WTC11 (cell line): Measurements from ENCODE around the gene ATXN10. TPM values are rescaled to one million over a fixed set of nuclear protein-coding genes. Genes with fewer than 3 reads are reported as not detected.

Experiments
- ATAC-seq: fragments of 200-7000 bp; cut with Tn5 transposase; 2 replicates; pipeline ENCODE4 v1.10.0; 2021; ENCODE audit warnings: mild to moderate bottlenecking, moderate library complexity
- CTCF ChIA-PET: fragments of 300-600 bp; sonication (Branson Sonifier 250); formaldehyde crosslinking; loops from one replicate; lab custom pipeline; 2021; ENCODE audit warnings: antibody characterized with exemption; lab: Charles Lee
- POLR2A ChIA-PET: fragments of 350-600 bp; sonication (Branson Sonifier 250); formaldehyde crosslinking; loops from one replicate; lab custom pipeline; 2021; ENCODE audit warnings: antibody characterized with exemption; lab: Charles Lee
- DNase-seq: peaks from one replicate; pipeline ENCODE4 v3.0.0; 2021; ENCODE audit warnings: low spot score
- H3K27ac Mint-ChIP-seq: 2 replicates; pipeline ENCODE4 v1.8.0; 2021; ENCODE audit warnings: mixed read lengths
- H3K27me3 Mint-ChIP-seq: 2 replicates; pipeline ENCODE4 v1.8.0; 2021; ENCODE audit warnings: low read depth, mild to moderate bottlenecking, moderate library complexity, mixed read lengths
- H3K36me3 Mint-ChIP-seq: 2 replicates; pipeline ENCODE4 v1.8.0; 2021; ENCODE audit warnings: mixed read lengths
- H3K4me1 Mint-ChIP-seq: 2 replicates; pipeline ENCODE4 v1.8.0; 2022; ENCODE audit warnings: mixed read lengths
- H3K4me3 Mint-ChIP-seq: 2 replicates; pipeline ENCODE4 v1.8.0; 2021; ENCODE audit warnings: mild to moderate bottlenecking, moderate library complexity, mixed read lengths
- H3K9me3 Mint-ChIP-seq: 2 replicates; pipeline ENCODE4 v1.8.0; 2021; ENCODE audit warnings: mixed read lengths
- GABPB1 ChIP-seq: sonication (generic); formaldehyde crosslinking; IDR thresholded peaks from 2 replicates; pipeline ENCODE4 v1.8.1; 2023; ENCODE audit warnings: mild to moderate bottlenecking, missing genetic modification reagents
- HMGXB4 ChIP-seq: sonication (generic); formaldehyde crosslinking; IDR thresholded peaks from 2 replicates; pipeline ENCODE4 v1.8.1; 2023; ENCODE audit warnings: mild to moderate bottlenecking, moderate library complexity, missing genetic modification reagents
- MAX ChIP-seq: sonication (generic); formaldehyde crosslinking; IDR thresholded peaks from 2 replicates; pipeline ENCODE4 v1.8.0; 2022; ENCODE audit warnings: mild to moderate bottlenecking, missing genetic modification reagents
- NFE2L1 ChIP-seq: sonication (generic); formaldehyde crosslinking; IDR thresholded peaks from 2 replicates; pipeline ENCODE4 v1.8.1; 2023; ENCODE audit warnings: missing genetic modification reagents
- NFYB ChIP-seq: sonication (generic); formaldehyde crosslinking; conservative IDR thresholded peaks from 2 replicates; pipeline ENCODE4 v1.8.0; 2022; ENCODE audit warnings: low read depth, missing genetic modification reagents
- PREB ChIP-seq: sonication (generic); formaldehyde crosslinking; IDR thresholded peaks from 2 replicates; pipeline ENCODE4 v1.8.1; 2022; ENCODE audit warnings: mild to moderate bottlenecking, missing genetic modification reagents, moderate library complexity, borderline replicate concordance
- ZBTB21 ChIP-seq: sonication (generic); formaldehyde crosslinking; IDR thresholded peaks from 2 replicates; pipeline ENCODE4 v1.8.1; 2023; ENCODE audit warnings: mild to moderate bottlenecking, missing genetic modification reagents, borderline replicate concordance
- ZBTB43 ChIP-seq: sonication (generic); formaldehyde crosslinking; IDR thresholded peaks from 2 replicates; pipeline ENCODE4 v1.8.1; 2023; ENCODE audit warnings: mild to moderate bottlenecking, missing genetic modification reagents
- ZNF232 ChIP-seq: sonication (generic); formaldehyde crosslinking; IDR thresholded peaks from 2 replicates; pipeline ENCODE4 v1.8.0; 2022; ENCODE audit warnings: mild to moderate bottlenecking, missing genetic modification reagents
- ZNF396 ChIP-seq: fragments of 250-450 bp; sonication (Bioruptor Pico); IDR thresholded peaks from 2 replicates; pipeline ENCODE4 v1.8.0; 2021; ENCODE audit warnings: mild to moderate bottlenecking, moderate library complexity, borderline replicate concordance
- ZNF416 ChIP-seq: fragments of 250-450 bp; sonication (Bioruptor Pico); IDR thresholded peaks from 2 replicates; pipeline ENCODE4 v1.9.0; 2021; ENCODE audit warnings: mild to moderate bottlenecking, inconsistent platforms
- total RNA-seq: library from RNA; stranded (reverse); gene quantifications from 3 replicates; pipeline ENCODE4 v1.2.3, GENCODE V29; 2021
- TF ChIP-seq, protein P1 (sequence below): sonication (generic); formaldehyde crosslinking; IDR thresholded peaks from 2 replicates; pipeline ENCODE4 v1.8.0; 2023; ENCODE audit warnings: missing genetic modification reagents, mild to moderate bottlenecking, borderline replicate concordance
- TF ChIP-seq, protein P2 (sequence below): sonication (generic); formaldehyde crosslinking; IDR thresholded peaks from 2 replicates; pipeline ENCODE4 v1.8.0; 2023; ENCODE audit warnings: missing genetic modification reagents
- TF ChIP-seq, protein P3 (sequence below): sonication (generic); formaldehyde crosslinking; IDR thresholded peaks from 2 replicates; pipeline ENCODE4 v1.8.1; 2023; ENCODE audit warnings: mild to moderate bottlenecking, missing genetic modification reagents, moderate library complexity
- TF ChIP-seq, protein P4 (sequence below): sonication (generic); formaldehyde crosslinking; IDR thresholded peaks from 2 replicates; pipeline ENCODE4 v1.8.0; 2022; ENCODE audit warnings: missing genetic modification reagents
- TF ChIP-seq, protein P5 (sequence below): sonication (generic); formaldehyde crosslinking; IDR thresholded peaks from 2 replicates; pipeline ENCODE4 v1.8.1; 2023; ENCODE audit warnings: mild to moderate bottlenecking, missing genetic modification reagents, moderate library complexity
- TF ChIP-seq, protein P6 (sequence below): sonication (generic); formaldehyde crosslinking; IDR thresholded peaks from 2 replicates; pipeline ENCODE4 v1.8.0; 2022; ENCODE audit warnings: mild to moderate bottlenecking, missing genetic modification reagents

Gene ATXN10
- total RNA-seq, 1 experiment from 2014 or later, result 185 TPM

GRCh38 chr22:45757068-45757467, 85.4 kb downstream of the ATXN10 start (continued):
- TF ChIP-seq ZBTB43 (no peak), ZNF396 (no peak), GABPB1 (CRISPR knock-in tag) (no peak), PREB (CRISPR knock-in tag) (no peak), NFYB (no peak), ZNF232 (no peak)
- TF ChIP-seq, protein P1, sequence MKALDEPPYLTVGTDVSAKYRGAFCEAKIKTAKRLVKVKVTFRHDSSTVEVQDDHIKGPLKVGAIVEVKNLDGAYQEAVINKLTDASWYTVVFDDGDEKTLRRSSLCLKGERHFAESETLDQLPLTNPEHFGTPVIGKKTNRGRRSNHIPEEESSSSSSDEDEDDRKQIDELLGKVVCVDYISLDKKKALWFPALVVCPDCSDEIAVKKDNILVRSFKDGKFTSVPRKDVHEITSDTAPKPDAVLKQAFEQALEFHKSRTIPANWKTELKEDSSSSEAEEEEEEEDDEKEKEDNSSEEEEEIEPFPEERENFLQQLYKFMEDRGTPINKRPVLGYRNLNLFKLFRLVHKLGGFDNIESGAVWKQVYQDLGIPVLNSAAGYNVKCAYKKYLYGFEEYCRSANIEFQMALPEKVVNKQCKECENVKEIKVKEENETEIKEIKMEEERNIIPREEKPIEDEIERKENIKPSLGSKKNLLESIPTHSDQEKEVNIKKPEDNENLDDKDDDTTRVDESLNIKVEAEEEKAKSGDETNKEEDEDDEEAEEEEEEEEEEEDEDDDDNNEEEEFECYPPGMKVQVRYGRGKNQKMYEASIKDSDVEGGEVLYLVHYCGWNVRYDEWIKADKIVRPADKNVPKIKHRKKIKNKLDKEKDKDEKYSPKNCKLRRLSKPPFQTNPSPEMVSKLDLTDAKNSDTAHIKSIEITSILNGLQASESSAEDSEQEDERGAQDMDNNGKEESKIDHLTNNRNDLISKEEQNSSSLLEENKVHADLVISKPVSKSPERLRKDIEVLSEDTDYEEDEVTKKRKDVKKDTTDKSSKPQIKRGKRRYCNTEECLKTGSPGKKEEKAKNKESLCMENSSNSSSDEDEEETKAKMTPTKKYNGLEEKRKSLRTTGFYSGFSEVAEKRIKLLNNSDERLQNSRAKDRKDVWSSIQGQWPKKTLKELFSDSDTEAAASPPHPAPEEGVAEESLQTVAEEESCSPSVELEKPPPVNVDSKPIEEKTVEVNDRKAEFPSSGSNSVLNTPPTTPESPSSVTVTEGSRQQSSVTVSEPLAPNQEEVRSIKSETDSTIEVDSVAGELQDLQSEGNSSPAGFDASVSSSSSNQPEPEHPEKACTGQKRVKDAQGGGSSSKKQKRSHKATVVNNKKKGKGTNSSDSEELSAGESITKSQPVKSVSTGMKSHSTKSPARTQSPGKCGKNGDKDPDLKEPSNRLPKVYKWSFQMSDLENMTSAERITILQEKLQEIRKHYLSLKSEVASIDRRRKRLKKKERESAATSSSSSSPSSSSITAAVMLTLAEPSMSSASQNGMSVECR (CRISPR knock-in tag), result no peak
- TF ChIP-seq, protein P2, sequence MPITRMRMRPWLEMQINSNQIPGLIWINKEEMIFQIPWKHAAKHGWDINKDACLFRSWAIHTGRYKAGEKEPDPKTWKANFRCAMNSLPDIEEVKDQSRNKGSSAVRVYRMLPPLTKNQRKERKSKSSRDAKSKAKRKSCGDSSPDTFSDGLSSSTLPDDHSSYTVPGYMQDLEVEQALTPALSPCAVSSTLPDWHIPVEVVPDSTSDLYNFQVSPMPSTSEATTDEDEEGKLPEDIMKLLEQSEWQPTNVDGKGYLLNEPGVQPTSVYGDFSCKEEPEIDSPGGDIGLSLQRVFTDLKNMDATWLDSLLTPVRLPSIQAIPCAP (CRISPR knock-in tag), result no peak

DNA sequence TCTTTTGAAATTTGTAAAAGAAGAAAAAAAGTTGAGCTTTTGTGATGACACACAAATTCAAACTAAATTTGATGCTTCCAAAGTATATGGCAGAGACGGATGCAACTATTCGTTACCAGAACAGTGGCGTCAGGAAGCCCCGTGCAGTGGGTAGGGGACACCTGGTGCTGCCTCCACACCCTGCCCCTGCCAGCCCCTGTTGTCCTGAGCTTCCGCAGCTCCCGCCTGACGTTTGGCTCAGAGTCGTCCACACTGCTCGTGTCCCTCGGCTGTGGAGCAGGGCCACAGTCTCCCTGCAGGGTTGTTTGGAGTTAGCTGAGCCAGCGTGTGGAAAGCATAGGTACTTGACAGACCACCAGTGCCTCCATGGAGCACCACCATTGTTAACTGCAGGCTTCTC, 86.3 kb downstream of the ATXN10 start:
- ATAC-seq, result no peak
- H3K27ac Mint-ChIP-seq, result 0 out of 2 replicates have a peak overlapping the region, but pooled peaks have one; percentile 53
- peaks cover 12% of the 10 kb centered on the region for H3K9me3 Mint-ChIP-seq
- H3K4me1 Mint-ChIP-seq, result peaks cover 42% of the 10 kb centered on the region
- peaks cover 18% of the 10 kb centered on the region for H3K36me3 Mint-ChIP-seq
- no peak overlapping the region for H3K4me3 Mint-ChIP-seq
- CTCF ChIA-PET, result interaction anchor here (2.1 kb wide), 1 partner anchor 106 kb away, joined by 8 read pairs; no protein-coding TSS in a partner anchor
- POLR2A ChIA-PET, result no interaction called here
- H3K27me3 Mint-ChIP-seq, result no peaks in the 10 kb centered on the region
- no peak for DNase-seq
- TF ChIP-seq, protein P3, sequence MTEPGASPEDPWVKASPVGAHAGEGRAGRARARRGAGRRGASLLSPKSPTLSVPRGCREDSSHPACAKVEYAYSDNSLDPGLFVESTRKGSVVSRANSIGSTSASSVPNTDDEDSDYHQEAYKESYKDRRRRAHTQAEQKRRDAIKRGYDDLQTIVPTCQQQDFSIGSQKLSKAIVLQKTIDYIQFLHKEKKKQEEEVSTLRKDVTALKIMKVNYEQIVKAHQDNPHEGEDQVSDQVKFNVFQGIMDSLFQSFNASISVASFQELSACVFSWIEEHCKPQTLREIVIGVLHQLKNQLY (CRISPR knock-in tag), result no peak
- no peak for TF ChIP-seq ZNF416
- TF ChIP-seq, protein P4, sequence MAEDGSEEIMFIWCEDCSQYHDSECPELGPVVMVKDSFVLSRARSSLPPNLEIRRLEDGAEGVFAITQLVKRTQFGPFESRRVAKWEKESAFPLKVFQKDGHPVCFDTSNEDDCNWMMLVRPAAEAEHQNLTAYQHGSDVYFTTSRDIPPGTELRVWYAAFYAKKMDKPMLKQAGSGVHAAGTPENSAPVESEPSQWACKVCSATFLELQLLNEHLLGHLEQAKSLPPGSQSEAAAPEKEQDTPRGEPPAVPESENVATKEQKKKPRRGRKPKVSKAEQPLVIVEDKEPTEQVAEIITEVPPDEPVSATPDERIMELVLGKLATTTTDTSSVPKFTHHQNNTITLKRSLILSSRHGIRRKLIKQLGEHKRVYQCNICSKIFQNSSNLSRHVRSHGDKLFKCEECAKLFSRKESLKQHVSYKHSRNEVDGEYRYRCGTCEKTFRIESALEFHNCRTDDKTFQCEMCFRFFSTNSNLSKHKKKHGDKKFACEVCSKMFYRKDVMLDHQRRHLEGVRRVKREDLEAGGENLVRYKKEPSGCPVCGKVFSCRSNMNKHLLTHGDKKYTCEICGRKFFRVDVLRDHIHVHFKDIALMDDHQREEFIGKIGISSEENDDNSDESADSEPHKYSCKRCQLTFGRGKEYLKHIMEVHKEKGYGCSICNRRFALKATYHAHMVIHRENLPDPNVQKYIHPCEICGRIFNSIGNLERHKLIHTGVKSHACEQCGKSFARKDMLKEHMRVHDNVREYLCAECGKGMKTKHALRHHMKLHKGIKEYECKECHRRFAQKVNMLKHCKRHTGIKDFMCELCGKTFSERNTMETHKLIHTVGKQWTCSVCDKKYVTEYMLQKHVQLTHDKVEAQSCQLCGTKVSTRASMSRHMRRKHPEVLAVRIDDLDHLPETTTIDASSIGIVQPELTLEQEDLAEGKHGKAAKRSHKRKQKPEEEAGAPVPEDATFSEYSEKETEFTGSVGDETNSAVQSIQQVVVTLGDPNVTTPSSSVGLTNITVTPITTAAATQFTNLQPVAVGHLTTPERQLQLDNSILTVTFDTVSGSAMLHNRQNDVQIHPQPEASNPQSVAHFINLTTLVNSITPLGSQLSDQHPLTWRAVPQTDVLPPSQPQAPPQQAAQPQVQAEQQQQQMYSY (CRISPR knock-in tag), result no peak
- no peak for TF ChIP-seq MAX (CRISPR knock-in tag)
- no peak for TF ChIP-seq PREB (CRISPR knock-in tag)
- no peak for TF ChIP-seq NFE2L1 (CRISPR knock-in tag)
- TF ChIP-seq, protein P2 (CRISPR knock-in tag), result no peak
- TF ChIP-seq, protein P5, sequence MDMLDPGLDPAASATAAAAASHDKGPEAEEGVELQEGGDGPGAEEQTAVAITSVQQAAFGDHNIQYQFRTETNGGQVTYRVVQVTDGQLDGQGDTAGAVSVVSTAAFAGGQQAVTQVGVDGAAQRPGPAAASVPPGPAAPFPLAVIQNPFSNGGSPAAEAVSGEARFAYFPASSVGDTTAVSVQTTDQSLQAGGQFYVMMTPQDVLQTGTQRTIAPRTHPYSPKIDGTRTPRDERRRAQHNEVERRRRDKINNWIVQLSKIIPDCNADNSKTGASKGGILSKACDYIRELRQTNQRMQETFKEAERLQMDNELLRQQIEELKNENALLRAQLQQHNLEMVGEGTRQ (CRISPR knock-in tag), result no peak
- no peak for TF ChIP-seq HMGXB4 (CRISPR knock-in tag)
- TF ChIP-seq ZBTB21, result no peak
- no peak for TF ChIP-seq NFYB
- TF ChIP-seq, protein P6, sequence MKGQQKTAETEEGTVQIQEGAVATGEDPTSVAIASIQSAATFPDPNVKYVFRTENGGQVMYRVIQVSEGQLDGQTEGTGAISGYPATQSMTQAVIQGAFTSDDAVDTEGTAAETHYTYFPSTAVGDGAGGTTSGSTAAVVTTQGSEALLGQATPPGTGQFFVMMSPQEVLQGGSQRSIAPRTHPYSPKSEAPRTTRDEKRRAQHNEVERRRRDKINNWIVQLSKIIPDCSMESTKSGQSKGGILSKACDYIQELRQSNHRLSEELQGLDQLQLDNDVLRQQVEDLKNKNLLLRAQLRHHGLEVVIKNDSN, result no peak
